Tibial nerve (tissue), 3 donors: ENCODE measurements around the gene TEP1.

ENCODE experiments used
- CTCF ChIP-seq, 5 experiments: fragments of 200-600 bp in 3 of 5; fragments of 450-650 bp in 2 of 5; sonication (generic) in 3 of 5; IDR thresholded peaks; one replicate each; pipeline ENCODE4 v1.5.1; 2016 to 2019; ENCODE audit warnings: antibody characterized with exemption in 5 of 5, mild to moderate bottlenecking in 3 of 5, moderate library complexity in 2 of 5
- POLR2A ChIP-seq, 2 donors: fragments of 450-650 bp; IDR thresholded peaks; one replicate each; pipeline ENCODE4 v1.6.1; 2017; ENCODE audit warnings: antibody characterized with exemption in 2 of 2, mild to moderate bottlenecking in 2 of 2, moderate library complexity in 2 of 2

GRCh38 chr14:20384321-20384720, 29.0 kb downstream of the TEP1 start:
- TF ChIP-seq POLR2A (IDR thresholded peaks at IDR 0.05): no peak
- TF ChIP-seq CTCF (IDR thresholded peaks at IDR 0.05): no peak
